Stimulated activated CD8-positive, alpha-beta memory T cell treated with anti-CD3 and anti-CD28 coated beads, Interleukin-15, amount 100 ng/mL, for 1 hour (primary cell): Measurements from ENCODE around the gene CST2.
"Not testable (repeated sequence)": the region's sequence is repeated elsewhere in the genome, so short reads cannot be mapped to it uniquely, and the experiment has no call there.

ENCODE experiments used
- DNase-seq: peaks from one replicate; pipeline ENCODE4 v3.0.0-alpha.2; 2020; ENCODE audit warnings: low read depth

CST2 gene

GRCh38 chr20:23810349-23810748 is 16.2 kb downstream of the CST2 start:
- DNase-seq: not testable (repeated sequence)

- no peak for DNase-seq
Measured at GRCh38 chr20:23800865-23801264, 25.7 kb downstream of the CST2 start.

- peak; percentile 3 for DNase-seq
Measured at GRCh38 chr20:23799216-23799847, 27.2 kb downstream of the CST2 start.

- DNase-seq: no peak
Measured at GRCh38 chr20:23795526-23795925, 31.0 kb downstream of the CST2 start.

GRCh38 chr20:23794841-23795240 is 31.7 kb downstream of the CST2 start:
- no peak for DNase-seq

- no peak for DNase-seq
Measured at GRCh38 chr20:23794065-23794464, 32.5 kb downstream of the CST2 start.

GRCh38 chr20:23783447-23783846 is 43.1 kb downstream of the CST2 start:
- DNase-seq: no peak

- no peak for DNase-seq
Measured at GRCh38 chr20:23782366-23782983, 44.1 kb downstream of the CST2 start.

- DNase-seq: not testable (repeated sequence)
Measured at GRCh38 chr20:23778676-23779075, 47.9 kb downstream of the CST2 start.

GRCh38 chr20:23777380-23777779 is 49.1 kb downstream of the CST2 start:
- DNase-seq: not testable (repeated sequence)

GRCh38 chr20:23776067-23776771 is 50.3 kb downstream of the CST2 start:
- DNase-seq: no peak

GRCh38 chr20:23774081-23774480 is 52.4 kb downstream of the CST2 start:
- no peak for DNase-seq
